HG02885 (cell line): ENCODE results near the gene ZNF430.
A peak's percentile ranks its signal among the peaks of the same experiment; 100 is the strongest.
"Not testable (repeated sequence)": the region's sequence is repeated elsewhere in the genome, so short reads cannot be mapped to it uniquely, and the experiment has no call there.

ENCODE experiments used
- ATAC-seq: cut with Tn5 transposase; IDR thresholded peaks from one replicate; pipeline ENCODE4 v1.9.1; 2021; ENCODE audit warnings: mild to moderate bottlenecking; ENCODE audit not compliant: unreplicated experiment, poor library complexity

ZNF430 gene

GRCh38 chr19:21020298-21021227 is at the start of gene ZNF430:
TSS of gene ZNF430 (plus strand) at chr19:21020657. CDS start at chr19:21020801, 144 bp downstream.
- peak; percentile 93 for ATAC-seq

GRCh38 chr19:20992788-20993187 is 27.7 kb upstream of the ZNF430 start:
- not testable (repeated sequence) for ATAC-seq

GRCh38 chr19:20999731-21000352 is 20.6 kb upstream of the ZNF430 start:
- ATAC-seq, result peak; percentile 98

DNA sequence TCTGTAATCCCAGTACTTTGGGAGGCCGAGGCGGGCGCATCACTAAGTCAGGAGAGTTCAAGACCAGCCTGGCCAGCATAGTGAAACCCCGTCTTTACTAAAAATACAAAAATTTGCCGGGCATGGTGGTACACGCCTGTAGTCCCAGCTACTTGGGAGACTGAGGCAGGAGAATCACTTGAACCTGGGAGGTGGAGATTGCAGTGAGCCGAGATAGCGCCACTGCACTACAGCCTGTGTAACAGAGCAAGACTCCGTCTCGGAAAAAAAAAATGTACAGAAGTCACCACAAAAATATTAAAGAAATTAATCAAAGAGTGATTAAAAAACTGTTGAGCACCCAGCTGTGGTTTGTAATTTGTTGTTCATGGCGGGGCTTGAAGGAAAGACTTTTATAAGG is 781 bp downstream of the ZNF430 start:
- not testable (repeated sequence) for ATAC-seq

- ATAC-seq, result peak; percentile 25
Observed at GRCh38 chr19:21022996-21023395, 2.5 kb downstream of the ZNF430 start.

GRCh38 chr19:21023901-21024300 is 3.4 kb downstream of the ZNF430 start:
- ATAC-seq, result no peak

DNA sequence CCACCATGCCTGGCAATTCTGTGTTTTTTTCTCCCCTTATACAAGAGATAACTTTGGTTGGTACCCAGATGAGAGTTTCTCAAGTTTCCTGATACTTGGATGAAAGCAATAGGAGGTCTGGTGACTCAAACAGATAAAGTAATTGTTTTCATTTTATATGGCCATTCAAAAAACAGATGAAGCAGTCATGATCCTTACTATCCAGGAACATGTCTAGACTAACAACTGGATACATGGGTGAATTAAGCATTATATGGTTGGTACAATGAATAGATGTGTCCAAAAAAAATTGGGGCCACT is 8.5 kb downstream of the ZNF430 start:
- no peak for ATAC-seq

GRCh38 chr19:21045028-21045427 is 24.6 kb downstream of the ZNF430 start:
- ATAC-seq, result no peak

DNA sequence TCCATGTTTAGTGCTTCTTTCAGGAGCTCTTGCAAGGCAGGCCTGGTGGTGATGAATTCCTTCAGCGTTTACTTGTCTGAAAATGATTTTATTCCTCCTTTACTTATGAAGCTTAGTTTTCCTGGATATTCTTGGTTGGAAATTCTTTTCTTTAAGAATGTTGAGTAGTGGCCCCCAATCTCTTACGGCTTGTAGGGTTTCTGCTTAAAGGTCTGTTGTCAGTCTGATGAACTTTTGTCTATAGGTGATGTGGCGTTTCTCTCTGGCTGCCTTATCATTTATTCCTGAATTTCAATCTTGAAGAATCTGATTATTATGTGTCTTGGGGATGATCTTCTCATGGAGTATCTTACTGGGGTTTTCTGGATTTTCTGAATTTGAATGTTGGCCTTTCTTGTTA is 26.0 kb downstream of the ZNF430 start:
- no peak for ATAC-seq

DNA sequence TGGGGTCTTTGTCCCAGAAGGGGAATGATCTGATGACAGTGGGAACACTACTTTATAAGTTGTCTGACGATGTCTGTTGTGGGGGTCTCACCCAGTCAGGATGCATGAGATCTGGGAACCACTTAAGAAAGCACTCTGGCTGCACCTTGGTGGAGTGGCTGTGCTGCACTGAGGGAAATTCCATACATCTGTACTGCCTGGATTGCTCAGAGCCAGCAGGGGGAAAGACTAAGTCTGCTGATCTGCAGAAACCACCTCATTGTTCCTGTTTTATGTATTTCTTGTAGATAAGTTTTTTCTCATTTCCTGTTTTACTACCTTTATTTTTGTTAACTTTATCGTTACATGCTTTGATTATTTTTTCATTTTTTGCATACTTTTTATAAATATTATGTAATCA is 27.3 kb downstream of the ZNF430 start:
- no peak for ATAC-seq

DNA sequence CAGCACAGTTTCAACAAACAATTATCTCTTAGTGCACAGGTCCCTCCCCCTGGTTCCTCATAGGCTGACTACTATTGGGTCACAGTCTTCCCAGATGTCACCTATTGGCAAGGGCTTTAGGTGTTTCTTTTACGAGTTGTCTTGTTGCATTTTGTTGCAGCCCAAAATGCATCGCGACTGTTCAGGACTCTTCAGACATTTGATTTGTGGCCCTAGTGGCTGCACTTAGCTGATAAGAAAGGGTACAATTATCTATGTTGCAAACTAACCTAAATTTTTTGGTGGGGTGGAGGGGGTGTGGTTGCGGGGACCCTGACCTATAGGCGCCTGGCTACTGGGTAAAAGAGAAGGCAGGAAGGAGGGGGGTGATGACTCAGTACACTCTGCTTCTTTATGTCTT is 32.4 kb downstream of the ZNF430 start:
- ATAC-seq, result no peak

DNA sequence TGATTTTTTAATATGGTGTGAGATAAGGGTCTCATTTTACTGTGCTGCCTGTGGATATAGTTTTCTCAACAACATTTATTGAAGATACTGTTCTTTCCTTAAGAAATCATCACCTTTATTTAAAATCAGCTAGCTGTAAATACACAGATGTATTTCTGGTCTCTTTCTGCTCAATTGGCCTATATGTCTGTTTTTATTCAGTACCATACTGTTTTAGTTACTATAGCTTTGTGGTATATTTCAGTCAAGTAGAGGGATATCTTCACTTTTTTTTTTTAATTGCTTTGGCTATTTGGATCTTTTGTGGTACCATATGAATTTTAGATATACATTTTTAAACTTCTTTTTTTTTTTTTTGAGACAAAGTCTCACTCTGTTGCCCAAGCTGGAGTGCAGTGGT is 44.9 kb downstream of the ZNF430 start:
- no peak for ATAC-seq

- ATAC-seq, result peak; percentile 99
Observed at GRCh38 chr19:21082011-21082975, 61.8 kb downstream of the ZNF430 start, which contains the start of gene ZNF714. TSS of gene ZNF714 (plus strand) at chr19:21082203. CDS start at chr19:21098269, 16,066 bp downstream.

- ATAC-seq, result no peak
Observed at GRCh38 chr19:21084343-21084742, 63.9 kb downstream of the ZNF430 start.

- ATAC-seq, result no peak
Observed at GRCh38 chr19:21087871-21088270, 67.4 kb downstream of the ZNF430 start.

- no peak for ATAC-seq
Observed at GRCh38 chr19:21092109-21092508, 71.7 kb downstream of the ZNF430 start.

GRCh38 chr19:21094347-21095025 is 74.0 kb downstream of the ZNF430 start:
- ATAC-seq, result no peak

GRCh38 chr19:21098291-21098690 is 77.8 kb downstream of the ZNF430 start:
- no peak for ATAC-seq

DNA sequence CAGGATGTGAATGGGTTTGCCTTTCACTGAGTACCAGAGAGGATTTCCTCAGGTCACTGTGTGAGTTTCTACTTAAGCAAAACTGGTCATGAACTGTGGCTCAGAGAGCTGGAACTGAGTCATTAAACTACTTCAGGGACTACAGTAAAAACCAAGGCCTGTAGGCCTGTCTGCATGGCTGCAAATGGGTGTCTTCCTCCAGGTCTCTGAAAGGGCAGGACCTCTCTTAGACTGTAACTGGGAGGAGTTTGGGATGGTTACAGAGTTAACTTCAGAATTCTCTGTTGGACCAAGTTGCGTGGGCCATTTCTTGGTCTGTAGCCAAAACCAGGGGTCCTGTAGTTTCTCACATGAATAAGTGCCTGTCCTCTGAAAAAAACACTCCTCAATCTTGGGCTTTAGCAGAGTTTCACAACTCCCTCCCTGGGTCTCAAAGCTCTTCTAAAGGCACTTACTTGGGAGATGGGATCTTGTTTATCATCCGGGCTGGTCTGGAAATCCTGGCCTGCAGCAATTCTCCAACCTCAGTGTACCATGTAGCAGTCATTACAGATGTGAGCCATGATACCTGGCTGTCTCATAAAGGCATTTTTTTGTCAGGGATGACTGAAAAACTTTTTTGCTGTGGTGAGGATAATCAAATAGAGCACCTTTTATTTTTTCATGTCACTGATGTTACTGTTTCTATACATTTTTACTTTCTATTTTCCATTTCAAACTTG is 81.2 kb downstream of the ZNF430 start:
- no peak for ATAC-seq
